GM19328 (cell line): Measurements from ENCODE around the gene DCC.

Experiments
- ATAC-seq: cut with Tn5 transposase; IDR thresholded peaks from one replicate; pipeline ENCODE4 v1.9.1; 2021; ENCODE audit warnings: mild to moderate bottlenecking, moderate library complexity; ENCODE audit not compliant: unreplicated experiment

Gene DCC

DNA sequence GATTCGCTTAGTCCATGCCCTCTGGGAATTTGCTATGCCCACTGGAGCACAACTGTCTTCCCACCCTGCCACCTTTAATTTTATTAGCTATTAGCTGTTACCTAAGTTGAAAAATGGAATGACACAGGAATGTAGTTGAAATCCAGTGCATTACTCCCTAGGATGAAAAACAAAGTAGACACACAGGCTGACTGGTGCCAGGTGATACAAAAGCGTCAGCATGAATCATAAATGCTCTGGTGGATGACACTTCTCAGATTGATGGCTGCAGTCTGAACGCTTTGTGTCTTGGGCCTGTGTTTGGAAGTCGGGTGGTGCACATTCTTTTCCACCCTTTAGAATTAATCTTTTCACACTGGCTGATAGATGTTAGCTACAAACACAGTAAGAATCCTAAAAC, 802.0 kb downstream of the DCC start:
- ATAC-seq, result no peak

DNA sequence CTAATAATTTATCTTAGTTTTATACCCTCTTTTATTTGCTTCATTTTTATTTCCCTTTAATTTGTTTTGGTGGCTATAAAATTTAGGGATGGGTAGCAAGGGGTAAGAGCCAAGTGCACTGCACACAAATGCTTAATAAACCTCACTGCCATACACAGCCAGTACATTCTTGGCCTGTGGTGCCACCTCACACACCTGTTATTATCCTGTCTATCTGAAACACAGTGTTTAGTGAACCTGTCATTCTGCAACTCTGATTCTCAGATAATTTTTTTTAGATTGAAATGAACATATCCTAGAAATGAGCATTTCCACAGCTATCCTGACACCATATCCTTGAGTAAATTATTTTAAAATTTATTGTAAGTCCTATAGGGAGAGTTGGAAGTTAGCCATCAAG, 807.5 kb downstream of the DCC start:
- no peak for ATAC-seq

GRCh38 chr18:53148123-53148522, 808.1 kb downstream of the DCC start:
- ATAC-seq, result no peak

GRCh38 chr18:53152476-53152875, 812.5 kb downstream of the DCC start:
- ATAC-seq, result no peak

GRCh38 chr18:53153281-53153680, 813.3 kb downstream of the DCC start:
- no peak for ATAC-seq

DNA sequence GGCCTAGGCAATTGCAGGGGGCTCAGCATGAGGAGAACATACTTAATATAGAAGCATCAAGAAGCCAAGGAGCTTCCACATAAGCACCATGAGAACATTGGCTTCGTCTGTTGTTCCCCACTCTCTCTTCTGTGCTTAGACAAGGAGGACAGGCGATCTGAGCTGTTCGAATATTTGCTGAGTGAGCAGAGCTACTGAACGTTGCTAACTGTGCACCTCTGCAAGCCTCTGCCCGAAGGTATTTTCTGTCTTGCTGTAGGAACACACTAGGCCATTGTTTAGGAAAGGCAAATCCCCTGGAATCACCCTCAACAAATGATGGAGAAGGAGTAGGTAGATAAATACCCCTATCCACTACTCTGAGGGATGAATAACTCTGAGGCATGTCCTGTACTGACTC, 813.8 kb downstream of the DCC start:
- ATAC-seq, result no peak

DNA sequence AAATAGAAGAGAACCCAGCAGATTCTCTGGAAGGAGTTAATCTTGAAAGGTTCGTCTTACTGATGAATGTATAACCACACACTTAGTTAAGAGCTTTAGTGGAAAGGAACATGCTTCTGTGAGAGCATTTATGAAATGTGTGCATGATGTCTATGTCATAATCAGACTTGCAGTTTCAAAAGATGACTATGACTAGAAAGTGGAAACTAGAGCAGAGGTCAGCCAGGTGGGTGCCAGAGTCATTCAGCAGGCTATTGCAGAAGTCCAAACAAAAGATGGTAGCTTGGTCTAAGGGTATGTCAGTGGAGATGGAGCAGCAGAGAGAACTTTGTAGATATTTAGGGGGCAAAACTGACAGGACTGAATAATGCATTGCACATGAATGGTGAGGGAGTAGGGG, 825.8 kb downstream of the DCC start:
- ATAC-seq, result no peak

DNA sequence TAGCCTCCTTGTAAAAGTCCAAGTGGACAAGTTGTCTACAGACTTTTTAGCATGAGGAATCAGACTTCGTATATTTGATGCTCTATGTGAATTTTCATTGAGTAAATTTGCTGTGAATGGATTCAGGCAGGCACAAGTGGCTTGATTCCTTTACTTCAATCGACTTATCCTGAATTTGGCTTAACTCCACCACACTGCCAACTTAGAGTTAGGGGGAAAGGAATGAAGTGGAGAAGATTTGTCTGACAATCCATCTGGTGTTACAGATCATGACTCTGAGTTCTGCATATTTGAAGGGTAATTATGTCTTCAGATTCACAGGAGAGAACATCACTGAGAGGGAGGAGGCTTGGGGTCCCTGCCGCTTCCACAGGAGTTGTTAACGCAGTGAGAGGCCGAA, 829.3 kb downstream of the DCC start:
- no peak for ATAC-seq

DNA sequence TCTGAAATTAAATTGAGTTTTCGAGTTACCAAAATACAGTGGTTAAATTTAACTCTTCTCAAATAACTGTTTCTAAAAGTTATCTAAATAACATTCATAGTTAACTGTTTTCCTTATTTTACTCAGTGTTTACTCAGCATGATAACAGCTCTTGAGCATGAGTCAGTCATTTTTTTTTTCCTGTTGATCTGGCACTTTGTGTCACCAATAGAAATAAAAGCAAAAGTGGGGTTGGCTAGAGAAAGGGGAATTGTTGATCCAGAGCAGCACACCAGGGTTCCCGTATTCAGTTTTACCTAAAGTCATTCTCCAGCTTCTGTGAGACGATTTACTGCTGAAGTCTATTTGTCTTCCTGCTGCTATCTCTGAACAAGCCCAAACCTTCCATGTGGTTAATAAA, 851.6 kb downstream of the DCC start:
- ATAC-seq, result no peak

DNA sequence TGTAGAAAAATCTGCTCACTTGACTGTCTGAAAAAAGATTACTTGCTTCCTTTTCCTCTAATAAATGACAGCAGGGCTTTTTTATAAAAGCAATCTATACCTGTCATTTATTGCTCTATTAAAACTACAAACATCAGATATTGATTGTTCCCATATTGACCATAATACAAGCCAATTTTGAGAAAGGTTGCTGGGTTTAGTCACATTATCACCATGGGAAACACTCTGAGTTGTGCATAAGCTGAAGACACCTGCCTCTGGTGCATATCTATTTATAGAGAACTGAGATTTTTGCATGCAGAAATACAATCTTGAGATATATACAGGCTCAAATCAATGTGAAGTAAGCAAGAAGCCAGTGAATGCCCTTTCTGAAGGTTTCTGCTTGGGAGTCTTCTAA, 853.9 kb downstream of the DCC start:
- ATAC-seq, result no peak

GRCh38 chr18:53219853-53220252, 879.9 kb downstream of the DCC start:
- no peak for ATAC-seq

DNA sequence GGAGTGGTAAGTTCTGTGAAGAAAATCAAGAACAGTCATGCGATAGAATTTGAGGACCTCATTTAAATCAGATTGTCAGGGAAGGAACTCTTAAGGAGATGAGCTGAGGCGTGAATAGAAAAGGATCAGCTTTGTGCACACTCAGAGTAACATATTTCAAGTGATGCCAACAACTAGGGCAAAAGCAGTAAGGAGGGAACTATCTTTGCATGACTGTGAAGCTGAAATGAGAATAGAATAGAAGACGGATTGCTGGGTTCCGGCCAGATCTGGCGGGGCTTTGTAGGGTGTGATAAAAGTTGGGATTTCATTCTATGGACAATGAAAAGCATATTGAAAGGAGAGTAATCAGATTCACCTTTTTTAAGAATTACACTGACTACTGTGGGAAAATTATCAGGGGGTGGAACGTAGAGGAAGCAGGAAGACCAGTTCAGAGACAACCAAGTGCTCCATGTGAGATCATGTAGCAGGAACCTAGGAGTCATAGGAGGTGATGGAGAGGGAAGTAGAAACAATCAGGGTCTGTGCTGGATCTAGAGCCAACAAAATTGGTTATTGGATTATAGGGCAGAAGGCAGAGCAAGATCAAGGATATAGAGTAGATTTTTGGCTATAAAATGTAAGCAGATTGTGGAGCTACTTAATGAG, 884.3 kb downstream of the DCC start:
- no peak for ATAC-seq

- no peak for ATAC-seq
Measured at GRCh38 chr18:53225567-53226325, 885.7 kb downstream of the DCC start.

- ATAC-seq, result no peak
Measured at GRCh38 chr18:53234610-53235009, 894.6 kb downstream of the DCC start.

DNA sequence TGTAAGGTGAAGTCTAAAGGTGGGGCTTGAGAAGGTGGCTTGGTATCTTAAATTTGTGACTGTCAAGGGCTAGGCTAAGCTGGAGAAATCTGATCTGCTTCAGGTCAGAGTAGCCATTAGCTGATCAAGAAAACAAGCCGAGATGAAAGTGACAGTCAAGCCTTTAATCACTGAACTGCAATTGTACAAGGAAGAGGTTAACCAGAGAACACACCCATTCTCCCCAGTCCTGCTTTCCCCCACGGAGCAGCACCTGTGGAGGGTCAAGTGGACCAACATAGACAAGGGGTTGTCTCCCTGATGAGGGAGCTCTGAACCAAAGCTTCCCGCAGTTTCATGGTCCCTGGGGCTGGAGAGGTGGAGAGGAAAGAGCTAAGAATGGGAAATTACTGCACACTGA, 901.2 kb downstream of the DCC start:
- no peak for ATAC-seq

GRCh38 chr18:53253789-53254188, 913.8 kb downstream of the DCC start:
- ATAC-seq, result no peak

GRCh38 chr18:53254265-53254664, 914.3 kb downstream of the DCC start:
- ATAC-seq, result no peak

DNA sequence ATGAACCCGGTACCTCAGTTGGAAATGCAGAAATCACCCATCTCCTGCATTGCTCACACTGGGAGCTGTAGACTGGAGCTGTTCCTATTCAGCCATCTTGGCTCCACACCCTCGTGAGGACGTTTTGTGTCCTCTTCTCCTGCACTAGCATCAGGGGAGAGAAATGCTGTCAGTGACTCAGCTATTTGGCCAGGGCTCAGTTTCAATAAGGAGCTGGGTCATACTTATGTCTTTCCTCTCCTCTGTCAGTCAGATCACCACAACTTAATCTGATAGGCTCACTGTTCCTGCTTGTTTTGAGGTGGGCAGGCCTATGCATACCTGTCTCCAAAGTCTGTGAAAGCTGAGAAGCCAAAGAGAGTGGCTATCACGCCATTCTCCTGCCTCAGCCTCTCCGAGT, 921.2 kb downstream of the DCC start:
- ATAC-seq, result no peak

DNA sequence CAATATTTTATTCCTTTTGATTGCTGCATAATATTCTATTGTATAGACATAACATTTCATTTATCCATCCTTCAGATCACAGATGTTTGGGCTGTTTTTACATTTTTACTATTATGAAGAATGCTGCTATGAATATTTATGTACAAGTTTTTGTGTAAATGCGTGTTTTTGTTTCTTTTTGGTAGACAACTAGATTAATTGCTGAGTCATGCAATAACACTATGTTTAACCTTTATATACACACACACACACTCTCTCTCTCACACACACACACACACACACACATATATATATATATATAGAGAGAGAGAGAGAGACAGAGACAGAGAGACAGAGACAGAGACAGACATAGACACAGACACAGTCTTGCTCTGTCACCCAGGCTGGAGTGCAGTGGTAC, 926.9 kb downstream of the DCC start:
- no peak for ATAC-seq

GRCh38 chr18:53268455-53268854, 928.5 kb downstream of the DCC start:
- no peak for ATAC-seq

DNA sequence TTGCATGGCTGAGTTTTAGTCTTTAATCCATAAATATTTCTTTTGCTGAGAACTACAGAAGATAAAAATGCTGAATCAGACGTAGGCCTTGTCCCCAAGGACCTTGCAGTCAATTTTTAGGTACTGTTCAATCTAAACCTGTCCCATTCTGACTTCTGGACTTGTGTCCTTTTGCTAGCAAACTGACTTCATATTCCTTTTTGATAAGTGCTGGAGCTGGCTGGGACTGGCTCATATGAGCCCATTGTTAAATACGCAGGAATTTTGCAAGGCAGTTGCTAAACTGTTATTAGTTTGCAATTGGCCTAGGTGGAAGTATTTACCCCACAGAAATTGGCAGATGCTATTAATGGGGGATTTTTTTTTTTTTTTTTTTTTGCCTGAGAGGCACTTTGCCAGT, 941.4 kb downstream of the DCC start:
- ATAC-seq, result no peak

DNA sequence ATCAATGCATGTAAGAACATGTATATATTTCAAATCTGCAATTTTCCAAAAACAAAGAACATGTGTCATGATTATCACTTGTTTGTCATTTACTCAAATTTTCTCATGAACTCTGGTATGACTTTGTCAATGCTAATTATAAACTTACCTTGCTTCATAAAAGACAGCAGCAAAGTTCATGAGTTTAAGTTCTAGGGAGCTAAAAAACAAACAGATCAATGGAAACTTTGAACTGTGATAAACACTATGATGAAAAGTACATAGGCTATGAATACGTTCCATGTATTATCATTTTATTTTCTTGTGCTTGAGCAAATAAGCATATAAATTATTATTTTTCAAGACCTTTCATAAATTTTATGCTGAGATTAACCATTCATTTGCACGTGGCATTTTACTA, 943.7 kb downstream of the DCC start:
- no peak for ATAC-seq

- no peak for ATAC-seq
Measured at GRCh38 chr18:53305461-53305860, 965.5 kb downstream of the DCC start.
